WTC11 (cell line): ENCODE data around the gene HAP1.

Experiments used
- CREB1 ChIP-seq: sonication (generic); formaldehyde crosslinking; IDR thresholded peaks from 2 replicates; pipeline ENCODE4 v1.8.0; 2023; ENCODE audit warnings: mild to moderate bottlenecking, missing genetic modification reagents
- FOXP1 ChIP-seq: sonication (generic); formaldehyde crosslinking; IDR thresholded peaks from 2 replicates; pipeline ENCODE4 v1.8.0; 2022; ENCODE audit warnings: missing genetic modification reagents, mild to moderate bottlenecking, moderate library complexity, borderline replicate concordance
- GRHL2 ChIP-seq: fragments of 250-450 bp; sonication (Bioruptor Pico); IDR thresholded peaks from 2 replicates; pipeline ENCODE4 v1.8.0; 2022; ENCODE audit warnings: mild to moderate bottlenecking, moderate library complexity; ENCODE audit not compliant: insufficient replicate concordance, severe bottlenecking
- TF ChIP-seq, protein P1 (sequence below): fragments of 250-450 bp; sonication (Bioruptor Pico); IDR thresholded peaks from 2 replicates; pipeline ENCODE4 v1.8.0; 2021; ENCODE audit warnings: mild to moderate bottlenecking

DNA sequence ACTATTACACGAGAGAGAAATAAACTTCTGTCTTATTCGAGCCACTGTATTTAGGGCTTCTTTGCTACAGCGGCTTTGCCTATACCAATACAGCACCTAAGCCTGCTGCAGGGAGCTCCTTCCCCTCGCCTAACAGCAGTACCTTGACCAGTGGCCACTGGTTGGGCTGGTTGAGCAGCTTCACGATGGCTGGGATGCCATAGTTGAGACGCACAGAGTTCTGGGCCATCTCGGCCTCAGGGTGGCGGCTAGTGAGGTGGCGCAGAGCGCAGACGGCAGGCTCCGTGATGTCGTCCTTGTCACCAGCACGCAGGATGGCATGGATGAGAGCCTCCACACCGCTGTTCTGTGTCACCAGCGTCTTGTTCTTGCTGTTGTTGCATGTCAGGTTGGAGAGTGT, 28.4 kb upstream of the HAP1 start:
- TF ChIP-seq, protein P1, sequence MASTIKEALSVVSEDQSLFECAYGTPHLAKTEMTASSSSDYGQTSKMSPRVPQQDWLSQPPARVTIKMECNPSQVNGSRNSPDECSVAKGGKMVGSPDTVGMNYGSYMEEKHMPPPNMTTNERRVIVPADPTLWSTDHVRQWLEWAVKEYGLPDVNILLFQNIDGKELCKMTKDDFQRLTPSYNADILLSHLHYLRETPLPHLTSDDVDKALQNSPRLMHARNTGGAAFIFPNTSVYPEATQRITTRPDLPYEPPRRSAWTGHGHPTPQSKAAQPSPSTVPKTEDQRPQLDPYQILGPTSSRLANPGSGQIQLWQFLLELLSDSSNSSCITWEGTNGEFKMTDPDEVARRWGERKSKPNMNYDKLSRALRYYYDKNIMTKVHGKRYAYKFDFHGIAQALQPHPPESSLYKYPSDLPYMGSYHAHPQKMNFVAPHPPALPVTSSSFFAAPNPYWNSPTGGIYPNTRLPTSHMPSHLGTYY (CRISPR knock-in tag): no peak
- no peak for TF ChIP-seq CREB1 (CRISPR knock-in tag)
- TF ChIP-seq FOXP1 (CRISPR knock-in tag): no peak
- TF ChIP-seq GRHL2 (CRISPR knock-in tag): no peak
